Heart left ventricle (tissue), 16 donors: ENCODE results near the gene TUBE1. TPM values are rescaled to one million over a fixed set of nuclear protein-coding genes. Genes with fewer than 3 reads are reported as not detected.
A peak's percentile ranks its signal among the peaks of the same experiment; 100 is the strongest.

Experiments
- ATAC-seq, 4 donors: fragments of 200-7000 bp; cut with Tn5 transposase; one replicate each; pipeline ENCODE4 v1.9.1; 2020 to 2022; ENCODE audit warnings: moderate library complexity in 4 of 4, mild to moderate bottlenecking in 3 of 4, moderate number of reproducible peaks in 1 of 4
- DNase-seq, 5 donors: peaks; one replicate each; pipeline ENCODE4 v3.0.0-alpha.2; 2020
- H3K27ac ChIP-seq, 12 donors: fragments of 200-600 bp; sonication (generic) in 4 of 12; one replicate each; pipeline versions ENCODE4 v1.5.0 to v1.8.0; 2016 to 2022; ENCODE audit warnings: mild to moderate bottlenecking in 2 of 12
- H3K27me3 ChIP-seq, 9 donors: fragments of 200-600 bp; sonication (generic) in 2 of 9; one replicate each; pipeline versions ENCODE4 v1.5.1 to v1.8.0; 2016 to 2022; ENCODE audit warnings: mild to moderate bottlenecking in 3 of 9
- H3K36me3 ChIP-seq, 9 donors: fragments of 200-600 bp; sonication (generic) in 2 of 9; one replicate each; pipeline versions ENCODE4 v1.5.0 to v1.8.0; 2018 to 2022; ENCODE audit warnings: mild to moderate bottlenecking in 2 of 9
- H3K4me1 ChIP-seq, 12 donors: fragments of 200-600 bp; sonication (generic) in 4 of 12; one replicate each; pipeline versions ENCODE4 v1.5.0 to v1.8.0; 2016 to 2022; ENCODE audit warnings: mild to moderate bottlenecking in 3 of 12
- H3K4me3 ChIP-seq, 12 donors: fragments of 200-600 bp; sonication (generic) in 4 of 12; one replicate each; pipeline versions ENCODE4 v1.5.0 to v1.8.0; 2017 to 2022; ENCODE audit warnings: mild to moderate bottlenecking in 9 of 12, moderate library complexity in 4 of 12
- H3K9me3 ChIP-seq, 12 donors: fragments of 200-600 bp; sonication (generic) in 4 of 12; one replicate each; pipeline versions ENCODE4 v1.5.0 to v1.8.0; 2016 to 2022; ENCODE audit warnings: mild to moderate bottlenecking in 1 of 12
- CTCF ChIP-seq, 12 donors: fragments of 200-600 bp; sonication (generic) in 4 of 12; IDR thresholded peaks; one replicate each; pipeline versions ENCODE4 v1.5.0 to v1.8.0; 2018 to 2022; ENCODE audit warnings: antibody characterized with exemption in 12 of 12, mild to moderate bottlenecking in 5 of 12
- POLR2A ChIP-seq, 2 donors: fragments of 450-650 bp; IDR thresholded peaks; one replicate each; pipeline ENCODE4 v1.6.1; 2017; ENCODE audit warnings: antibody characterized with exemption in 2 of 2, mild to moderate bottlenecking in 2 of 2, moderate library complexity in 2 of 2
- WGBS, 4 donors: extraction: QIAGEN DNeasy Blood & Tissue Kit in 2 of 4; methylation state at CpG; one replicate each; pipeline versions ENCODE4 v1.1.5 to v1.1.7; 2013 to 2018; 5-methylcytosine and 5-hydroxymethylcytosine counted together
- intact Hi-C, 10 donors: fragments of 100-400 bp; cut with DNase I; formaldehyde crosslinking; loops; one replicate each; pipeline versions ENCODE4 v1.11.1 to v1.14.2; 2022
- polyA plus RNA-seq, 2 donors: library from polyadenylated mRNA; stranded (reverse); fragments of 200-250 nt; gene quantifications; one replicate each; pipeline ENCODE4 v1.2.3, GENCODE V29; 2013
- total RNA-seq, 9 donors: library from RNA; depleted of rRNA in 2 of 9; stranded (reverse); fragments of >200 nt in 2 of 9; fragmentation: NEBNext Ultra II Directional in 3 of 9; extraction: Animal tissue kit (Norgen Biotek cat#: 25700) in 3 of 9; gene quantifications; one replicate each; pipeline versions ENCODE4 v1.1.0 to v1.2.4, GENCODE V29; 2016 to 2023
- donor health status: ischemic (EF 13 %, LVEDD 7.1; RV severe dilation, severe dysfunction).
- donor health status: healthy with polysubstance abuse.
- donor health status: DM: no; HTN: yes; CAD: no.
- donor health status: DM: no; HTN: no; CAD: no.
- donor health status: ischemic (EF 25% LVEDD 6.9; RV normal size, moderate dysfunction).
- donor health status: ischemic (EF 25% LVEDD 5.7; RV mildly dilated, moderate dysfunction).
- donor health status: healthy.
- donor health status: DM: yes; HTN: yes; CAD: no.
- donor health status: ischemic (EF 35%, LVEDD 5.7; RV mildly dilated, moderate dysfunction).
- donor health status: nonischemic (EF 11% LVEDD 7.7; RV severe dilation, severe dysfunction).
- donor health status: DM: yes; HTN: yes; CAD: no.
- donor health status: PGD.
- donor health status: ischemic (EF 29% LVEDD 5.4; RV normal size, mild dysfunction).
- donor health status: nonischemic (EF 23%, LVEDD 6.1; RV moderate dilation, normal function).

TUBE1 gene
- total and polyA plus RNA-seq, 11 donors, result 10.1 to 33.2 (median 23.3) TPM

- Histone ChIP-seq H3K27ac (peak overlapping the region in 1 of 12 donors; percentile 37), H3K36me3 (peaks cover 2 to 100% (median 79%) of the 10 kb centered on the region in 9 donors), H3K9me3 (no peaks in the 10 kb centered on the region), H3K4me3 (no peak overlapping the region), H3K4me1 (peaks cover 0 to 8% (median 0%) of the 10 kb centered on the region in 12 donors), H3K27me3 (no peaks in the 10 kb centered on the region)
- intact Hi-C loops, result no loop called here
- ATAC-seq, result no peak
- 79 to 98% (median 95%) methylated on average over 1 of the region's 1 CpG for WGBS, 4 donors
- no peak for TF ChIP-seq CTCF (IDR thresholded peaks at IDR 0.05)
- TF ChIP-seq POLR2A (IDR thresholded peaks at IDR 0.05), result no peak
- DNase-seq, result no peak
Observed at GRCh38 chr6:112123982-112124381, 36.7 kb upstream of the TUBE1 start.

- Histone ChIP-seq H3K36me3 (peaks cover 2 to 100% (median 77%) of the 10 kb centered on the region in 9 donors), H3K27ac (no peak overlapping the region), H3K27me3 (no peaks in the 10 kb centered on the region), H3K4me1 (peaks cover 0 to 5% (median 0%) of the 10 kb centered on the region in 12 donors), H3K4me3 (no peak overlapping the region), H3K9me3 (no peaks in the 10 kb centered on the region)
- ATAC-seq, result no peak
- 82 to 90% (median 85%) methylated on average over 2 of the region's 2 CpGs for WGBS, 4 donors
- no peak for DNase-seq
- intact Hi-C loops, result no loop called here
- TF ChIP-seq CTCF (IDR thresholded peaks at IDR 0.05), result no peak
- TF ChIP-seq POLR2A (IDR thresholded peaks at IDR 0.05), result no peak
Observed at GRCh38 chr6:112122756-112123155, 35.5 kb upstream of the TUBE1 start.

- H3K27me3 ChIP-seq, result no peaks in the 10 kb centered on the region
- H3K27ac ChIP-seq, result peak overlapping the region in 1 of 12 donors; percentile 6
- H3K4me3 ChIP-seq, result no peak overlapping the region
- H3K9me3 ChIP-seq, result no peaks in the 10 kb centered on the region
- ATAC-seq (no peak), DNase-seq (no peak)
- intact Hi-C loops, result loop anchor here in 1 of 10 donors (5.0 kb wide), 1 partner anchor 34 kb away; no protein-coding TSS in a partner anchor
- no peak for TF ChIP-seq CTCF (IDR thresholded peaks at IDR 0.05)
- TF ChIP-seq POLR2A (IDR thresholded peaks at IDR 0.05), result no peak
- peaks cover 0 to 15% (median 6%) of the 10 kb centered on the region in 12 donors for H3K4me1 ChIP-seq
- H3K36me3 ChIP-seq, result peaks cover 2 to 100% (median 82%) of the 10 kb centered on the region in 9 donors
Observed at GRCh38 chr6:112118034-112118433, 30.8 kb upstream of the TUBE1 start.

GRCh38 chr6:112117554-112117953, 30.3 kb upstream of the TUBE1 start:
- DNase-seq, result no peak
- WGBS, 4 donors, result 65 to 73% (median 72%) methylated on average over 1 of the region's 1 CpG
- intact Hi-C loops, result loop anchor here in 1 of 10 donors (5.0 kb wide), 1 partner anchor 35 kb away; no protein-coding TSS in a partner anchor
- ATAC-seq, result peak in 1 of 4 donors; percentile 16
- H3K9me3 ChIP-seq, result no peaks in the 10 kb centered on the region
- no peak overlapping the region for H3K4me3 ChIP-seq
- TF ChIP-seq POLR2A (IDR thresholded peaks at IDR 0.05) (no peak), CTCF (IDR thresholded peaks at IDR 0.05) (no peak)
- H3K27ac ChIP-seq, result peak overlapping the region in 1 of 12 donors; percentile 6
- H3K27me3 ChIP-seq, result no peaks in the 10 kb centered on the region
- peaks cover 2 to 100% (median 82%) of the 10 kb centered on the region in 9 donors for H3K36me3 ChIP-seq
- peaks cover 0 to 20% (median 8%) of the 10 kb centered on the region in 12 donors for H3K4me1 ChIP-seq
